Measurements from ENCODE around the gene CD164. TPM values are rescaled to one million over a fixed set of nuclear protein-coding genes. Genes with fewer than 3 reads are reported as not detected.
A peak's percentile ranks its signal among the peaks of the same experiment; 100 is the strongest.

CD164 gene
- total and polyA plus RNA-seq, 7 donors: 97.8 to 368 (median 140) TPM

GRCh38 chr6:109381061-109381746, 1.1 kb downstream of the CD164 start:
- WGBS, 3 donors: 0% methylated on average over 25 of the region's 25 CpGs
- Histone ChIP-seq H3K27ac (peak overlapping the region; percentile 99), H3K9me3 (no peaks in the 10 kb centered on the region), H3K27me3 (ENCODE audit: insufficient read depth in 3 of 3, low read length in 2 of 3) (no peaks in the 10 kb centered on the region), H3K4me1 (peaks cover 44% of the 10 kb centered on the region), H3K4me3 (peak overlapping the region; percentile 87), H3K36me3 (ENCODE audit: insufficient read depth in 1 of 2, low read depth in 1 of 2) (peaks cover 20 to 31% of the 10 kb centered on the region in 2 donors)
- ATAC-seq: no peak
- intact Hi-C loops (cut with DNase I): loop anchor here (5.0 to 10.0 kb wide), 4 partner anchors 79 to 836 kb away; partner anchors contain the start of gene SESN1 (in 1 of the 2)
- no peak for DNase-seq
- TF ChIP-seq CTCF (IDR thresholded peaks at IDR 0.05): no peak

- Histone ChIP-seq H3K4me3 (peak overlapping the region; percentile 87), H3K9me3 (no peaks in the 10 kb centered on the region), H3K27me3 (ENCODE audit: insufficient read depth in 3 of 3, low read length in 2 of 3) (no peaks in the 10 kb centered on the region), H3K27ac (peak overlapping the region; percentile 99), H3K4me1 (peaks cover 44% of the 10 kb centered on the region), H3K36me3 (ENCODE audit: insufficient read depth in 1 of 2, low read depth in 1 of 2) (peaks cover 22 to 45% of the 10 kb centered on the region in 2 donors)
- 19 to 31% (median 23%) methylated on average over 2 of the region's 2 CpGs for WGBS, 3 donors
- DNase-seq (no peak), ATAC-seq (no peak)
- intact Hi-C loops (cut with DNase I): loop anchor here (5.0 to 10.0 kb wide), 5 partner anchors 77 to 835 kb away; partner anchors contain the start of genes SESN1 (in 2 of the 2) and CEP57L1 (in 1 of the 2)
- no peak for TF ChIP-seq CTCF (IDR thresholded peaks at IDR 0.05)
Observed at GRCh38 chr6:109379711-109380110, 2.6 kb downstream of the CD164 start.

- H3K9me3 ChIP-seq: no peaks in the 10 kb centered on the region
- intact Hi-C loops (cut with DNase I): loop anchor here in 1 of 2 donors (10.0 kb wide), 1 partner anchor 283 kb away; the partner anchor contains the start of genes CEP57L1 and SESN1
- DNase-seq (no peak), ATAC-seq (no peak)
- H3K27me3 ChIP-seq (ENCODE audit: insufficient read depth in 3 of 3, low read length in 2 of 3): no peaks in the 10 kb centered on the region
- H3K36me3 ChIP-seq (ENCODE audit: insufficient read depth in 1 of 2, low read depth in 1 of 2): peaks cover 23 to 62% of the 10 kb centered on the region in 2 donors
- TF ChIP-seq CTCF (IDR thresholded peaks at IDR 0.05): no peak
- peaks cover 57% of the 10 kb centered on the region for H3K4me1 ChIP-seq
- 74 to 85% (median 83%) methylated on average over 3 of the region's 3 CpGs for WGBS, 3 donors
- no peak overlapping the region for H3K4me3 ChIP-seq
- H3K27ac ChIP-seq: peak overlapping the region; percentile 6
Observed at GRCh38 chr6:109377717-109378116, 4.5 kb downstream of the CD164 start.

- ATAC-seq (no peak), DNase-seq (no peak)
- Histone ChIP-seq H3K4me1 (peaks cover 60% of the 10 kb centered on the region), H3K9me3 (no peaks in the 10 kb centered on the region), H3K36me3 (ENCODE audit: insufficient read depth in 1 of 2, low read depth in 1 of 2) (peaks cover 25 to 91% of the 10 kb centered on the region in 2 donors), H3K4me3 (peak overlapping the region; percentile 13), H3K27me3 (ENCODE audit: insufficient read depth in 3 of 3, low read length in 2 of 3) (no peaks in the 10 kb centered on the region), H3K27ac (peak overlapping the region; percentile 79)
- 75 to 96% (median 84%) methylated on average over 4 of the region's 4 CpGs for WGBS, 3 donors
- TF ChIP-seq CTCF (IDR thresholded peaks at IDR 0.05): no peak
- intact Hi-C loops (cut with DNase I): loop anchor here in 1 of 2 donors (10.0 kb wide), 1 partner anchor 280 kb away; the partner anchor contains the start of genes CEP57L1 and SESN1
Observed at GRCh38 chr6:109374326-109374892, 7.9 kb downstream of the CD164 start.
